ENCODE measurements around the gene IGFBP3.

The IGFBP3 gene

DNA sequence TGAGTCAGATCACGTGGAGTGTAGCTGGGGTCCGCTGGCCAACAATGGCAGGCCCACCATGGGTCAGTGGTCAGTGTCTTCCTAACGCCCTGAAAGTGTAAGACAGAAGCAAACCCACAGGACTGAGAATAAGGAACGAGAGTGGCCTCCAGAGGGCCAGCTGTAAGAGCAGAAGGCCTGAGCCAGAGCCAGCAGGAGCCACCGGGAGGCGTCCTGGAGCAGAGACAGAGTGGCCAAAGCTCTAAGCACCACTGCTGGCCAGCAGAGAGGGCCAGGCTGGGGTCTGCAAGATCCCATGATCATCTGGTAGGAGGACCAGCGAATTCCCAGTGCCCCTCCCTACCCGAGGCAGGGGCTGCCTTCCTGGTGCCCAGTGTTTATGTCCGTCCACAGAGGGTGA, 57.4 kb downstream of the IGFBP3 start (continued):
- TF ChIP-seq ZNF10 (tag by site-specific recombination; IDR thresholded peaks at IDR 0.05) (no peak), ZNF660 (tag by site-specific recombination; IDR thresholded peaks at IDR 0.05) (no peak)
